ENCODE measurements around the gene PTPRM.

GRCh38 chr18:8190980-8191379 is 623.9 kb downstream of the PTPRM start:
- TF ChIP-seq CTCF (IDR thresholded peaks at IDR 0.05) (no peak), POLR2AphosphoS5 (IDR thresholded peaks at IDR 0.05; ENCODE audit: low read depth, low read length) (no peak)

Measured in Panc1 (cell line).